Liver (tissue), 3 donors: ENCODE measurements around the gene GPR183.

Source experiments
- ATF3 ChIP-seq: IDR thresholded peaks from 2 replicates; pipeline ENCODE4 v1.6.1; 2016; ENCODE audit warnings: antibody characterized with exemption
- CTCF ChIP-seq: fragments of 150-350 bp; IDR thresholded peaks from 2 replicates; pipeline ENCODE4 v1.5.1; 2017; ENCODE audit warnings: improper control_type of control experiment, low read depth, low read length; ENCODE audit not compliant: missing input control
- EGR1 ChIP-seq, 2 donors: IDR thresholded peaks; 2 replicates each; pipeline ENCODE4 v1.6.1; 2016 to 2018; ENCODE audit warnings: antibody characterized with exemption in 2 of 2, low read depth in 2 of 2
- FOXA2 ChIP-seq: IDR thresholded peaks from 2 replicates; pipeline ENCODE4 v1.6.1; 2016; ENCODE audit warnings: antibody characterized with exemption
- HNF4A ChIP-seq, 2 donors: conservative IDR thresholded peaks; 2 replicates each; pipeline ENCODE4 v1.6.1; 2016; ENCODE audit warnings: antibody characterized with exemption in 2 of 2, mild to moderate bottlenecking in 2 of 2
- HNF4G ChIP-seq: IDR thresholded peaks from 2 replicates; pipeline ENCODE4 v1.6.1; 2016; ENCODE audit warnings: antibody characterized with exemption
- MAX ChIP-seq: IDR thresholded peaks from 2 replicates; pipeline ENCODE4 v1.6.1; 2016; ENCODE audit warnings: antibody characterized with exemption
- NR2F2 ChIP-seq: IDR thresholded peaks from 2 replicates; pipeline ENCODE4 v1.6.1; 2016; ENCODE audit warnings: antibody characterized with exemption
- RAD21 ChIP-seq, 2 donors: IDR thresholded peaks; 2 replicates each; pipeline ENCODE4 v1.6.1; 2016; ENCODE audit warnings: antibody characterized with exemption in 2 of 2, mild to moderate bottlenecking in 2 of 2
- REST ChIP-seq: IDR thresholded peaks from 2 replicates; pipeline ENCODE4 v1.6.1; 2016; ENCODE audit warnings: antibody characterized with exemption, mild to moderate bottlenecking
- SP1 ChIP-seq: IDR thresholded peaks from 2 replicates; pipeline ENCODE4 v1.6.1; 2018; ENCODE audit warnings: antibody characterized with exemption, mild to moderate bottlenecking
- TAF1 ChIP-seq: conservative IDR thresholded peaks from 2 replicates; pipeline ENCODE4 v1.6.1; 2016; ENCODE audit warnings: antibody characterized with exemption, mild to moderate bottlenecking
- YY1 ChIP-seq: IDR thresholded peaks from 2 replicates; pipeline ENCODE4 v1.6.1; 2016; ENCODE audit warnings: antibody characterized with exemption, mild to moderate bottlenecking
- ZBTB33 ChIP-seq: IDR thresholded peaks from 2 replicates; pipeline ENCODE4 v1.6.1; 2016; ENCODE audit warnings: antibody characterized with exemption
- donor health status: healthy.
- donor health status: healthy.

- TF ChIP-seq CTCF = no peak
- no peak for TF ChIP-seq RAD21 (IDR thresholded peaks at IDR 0.05)
- TF ChIP-seq REST = no peak
- no peak for TF ChIP-seq EGR1 (IDR thresholded peaks at IDR 0.05; ENCODE audit: low read depth in 2 of 2)
- no peak for TF ChIP-seq ATF3
- no peak for TF ChIP-seq YY1
- TF ChIP-seq SP1 = no peak
- no peak for TF ChIP-seq TAF1
- TF ChIP-seq HNF4G = no peak
- TF ChIP-seq ZBTB33 = no peak
- TF ChIP-seq HNF4A (conservative IDR thresholded peaks at IDR 0.05) = no peak
- TF ChIP-seq FOXA2 = no peak
- no peak for TF ChIP-seq MAX
- no peak for TF ChIP-seq NR2F2
Observed at GRCh38 chr13:99289271-99289670, 17.9 kb downstream of the GPR183 start.
